ENCODE results near the gene TMEM134. TPM values are rescaled to one million over a fixed set of nuclear protein-coding genes. Genes with fewer than 3 reads are reported as not detected.

Gene TMEM134
- total and polyA plus RNA-seq, 10 of the 15 experiments (the other 5 are each of a cell fraction or from before 2014, with no cell fraction given), result 1.6 to 93.8 (median 27.8) TPM

GRCh38 chr11:67517784-67518552 is 48.9 kb upstream of the TMEM134 start:
- H2AFZ ChIP-seq (ENCODE audit: control insufficient read depth, low read depth, low read length), result no peak overlapping the region
- POLR2A ChIA-PET, result interaction anchor here (0.5 kb wide), 1 partner anchor 127 kb away, joined by 5 read pairs; no protein-coding TSS in a partner anchor
- FAIRE-seq, result no peak
- no peak for ATAC-seq
- H3K9ac ChIP-seq (ENCODE audit: control insufficient read depth, insufficient read depth, low read length), result no peak overlapping the region
- SMC1A ChIA-PET (ENCODE audit: uncharacterized antibody, unreplicated experiment), result no interaction called here
- no peak overlapping the region for H3K27ac ChIP-seq (ENCODE audit: control insufficient read depth, insufficient read depth)
- RAD21 ChIA-PET (ENCODE audit: unreplicated experiment), result no interaction called here
- H4K20me1 ChIP-seq (ENCODE audit: control insufficient read depth, insufficient read depth), result no peaks in the 10 kb centered on the region
- no peaks in the 10 kb centered on the region for H3K36me3 ChIP-seq (ENCODE audit: control insufficient read depth in 2 of 2, insufficient read depth in 2 of 2, low read length in 1 of 2)
- BruUV-seq (replicated peaks), result no TSS peak
- H3K4me3 ChIP-seq, result no peak overlapping the region
- intact Hi-C loops (cut with micrococcal nuclease; ENCODE audit: unreplicated experiment), result no loop called here
- H3K4me1 ChIP-seq (ENCODE audit: control insufficient read depth, insufficient read depth, low read length), result no peaks in the 10 kb centered on the region
- no peaks in the 10 kb centered on the region for H3K9me3 ChIP-seq (replicated peaks; ENCODE audit: control insufficient read depth, insufficient read depth, low read length)
- no peaks in the 10 kb centered on the region; a peak in 2 of 4 replicates for H3K27me3 ChIP-seq (replicated peaks in 1 of 2; ENCODE audit: control insufficient read depth in 2 of 2, insufficient read depth in 2 of 2, low read length in 1 of 2)
- DNase-seq (ENCODE audit: low read depth, low spot score), result no peak
- in situ Hi-C loops (cut with MboI), result no loop called here
- CTCF ChIA-PET, result interaction anchor here (1.6 kb wide), 1 partner anchor 166 kb away, joined by 3 read pairs; no protein-coding TSS in a partner anchor
- WGBS (ENCODE audit: insufficient coverage, insufficient replicate concordance, low lambda C conversion rate, missing lambda C conversion rate), result 60% methylated on average over 10 of the region's 10 CpGs
- H3K4me2 ChIP-seq (ENCODE audit: control insufficient read depth, insufficient read depth), result no peak overlapping the region
- H3K79me2 ChIP-seq (ENCODE audit: control insufficient read depth, insufficient read depth, low read length), result no peaks in the 10 kb centered on the region
- TF ChIP-seq, protein P1, sequence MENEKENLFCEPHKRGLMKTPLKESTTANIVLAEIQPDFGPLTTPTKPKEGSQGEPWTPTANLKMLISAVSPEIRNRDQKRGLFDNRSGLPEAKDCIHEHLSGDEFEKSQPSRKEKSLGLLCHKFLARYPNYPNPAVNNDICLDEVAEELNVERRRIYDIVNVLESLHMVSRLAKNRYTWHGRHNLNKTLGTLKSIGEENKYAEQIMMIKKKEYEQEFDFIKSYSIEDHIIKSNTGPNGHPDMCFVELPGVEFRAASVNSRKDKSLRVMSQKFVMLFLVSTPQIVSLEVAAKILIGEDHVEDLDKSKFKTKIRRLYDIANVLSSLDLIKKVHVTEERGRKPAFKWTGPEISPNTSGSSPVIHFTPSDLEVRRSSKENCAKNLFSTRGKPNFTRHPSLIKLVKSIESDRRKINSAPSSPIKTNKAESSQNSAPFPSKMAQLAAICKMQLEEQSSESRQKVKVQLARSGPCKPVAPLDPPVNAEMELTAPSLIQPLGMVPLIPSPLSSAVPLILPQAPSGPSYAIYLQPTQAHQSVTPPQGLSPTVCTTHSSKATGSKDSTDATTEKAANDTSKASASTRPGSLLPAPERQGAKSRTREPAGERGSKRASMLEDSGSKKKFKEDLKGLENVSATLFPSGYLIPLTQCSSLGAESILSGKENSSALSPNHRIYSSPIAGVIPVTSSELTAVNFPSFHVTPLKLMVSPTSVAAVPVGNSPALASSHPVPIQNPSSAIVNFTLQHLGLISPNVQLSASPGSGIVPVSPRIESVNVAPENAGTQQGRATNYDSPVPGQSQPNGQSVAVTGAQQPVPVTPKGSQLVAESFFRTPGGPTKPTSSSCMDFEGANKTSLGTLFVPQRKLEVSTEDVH (IDR thresholded peaks at IDR 0.05; ENCODE audit: low read depth, partially characterized antibody), result no peak
- no peak for TF ChIP-seq CHD1 (IDR thresholded peaks at IDR 0.05; ENCODE audit: low read depth, low read length)
- TF ChIP-seq NR2C1 (IDR thresholded peaks at IDR 0.05), result no peak
- no peak for TF ChIP-seq ZSCAN29 (IDR thresholded peaks at IDR 0.05)
- no peak for TF ChIP-seq TCF7 (IDR thresholded peaks at IDR 0.05; ENCODE audit: borderline replicate concordance)
- no peak for TF ChIP-seq STAT1 (conservative IDR thresholded peaks at IDR 0.05)
- no peak for TF ChIP-seq BMI1 (IDR thresholded peaks at IDR 0.05; ENCODE audit: borderline replicate concordance)
- TF ChIP-seq NBN (IDR thresholded peaks at IDR 0.05), result no peak
- TF ChIP-seq ESRRA (IDR thresholded peaks at IDR 0.05; ENCODE audit: low read length), result no peak
- TF ChIP-seq IKZF2 (IDR thresholded peaks at IDR 0.05), result no peak
- TF ChIP-seq, protein P2, sequence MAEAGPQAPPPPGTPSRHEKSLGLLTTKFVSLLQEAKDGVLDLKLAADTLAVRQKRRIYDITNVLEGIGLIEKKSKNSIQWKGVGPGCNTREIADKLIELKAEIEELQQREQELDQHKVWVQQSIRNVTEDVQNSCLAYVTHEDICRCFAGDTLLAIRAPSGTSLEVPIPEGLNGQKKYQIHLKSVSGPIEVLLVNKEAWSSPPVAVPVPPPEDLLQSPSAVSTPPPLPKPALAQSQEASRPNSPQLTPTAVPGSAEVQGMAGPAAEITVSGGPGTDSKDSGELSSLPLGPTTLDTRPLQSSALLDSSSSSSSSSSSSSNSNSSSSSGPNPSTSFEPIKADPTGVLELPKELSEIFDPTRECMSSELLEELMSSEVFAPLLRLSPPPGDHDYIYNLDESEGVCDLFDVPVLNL (IDR thresholded peaks at IDR 0.05; ENCODE audit: low read depth, low read length), result no peak

Data from GM12878 (cell line).